Stimulated activated CD4-positive, alpha-beta T cell treated with anti-CD3 and anti-CD28 coated beads, TNF-alpha, amount 100 ng/mL, for 24 hours (primary cell): Measurements from ENCODE around the gene NXNL1.
"Not testable (repeated sequence)": the region's sequence is repeated elsewhere in the genome, so short reads cannot be mapped to it uniquely, and the experiment has no call there.

Source experiments
- DNase-seq, 3 experiments: peaks; one replicate each; pipeline ENCODE4 v3.0.0-alpha.2; 2020; ENCODE audit warnings: low read depth in 3 of 3

NXNL1 gene, protein sequence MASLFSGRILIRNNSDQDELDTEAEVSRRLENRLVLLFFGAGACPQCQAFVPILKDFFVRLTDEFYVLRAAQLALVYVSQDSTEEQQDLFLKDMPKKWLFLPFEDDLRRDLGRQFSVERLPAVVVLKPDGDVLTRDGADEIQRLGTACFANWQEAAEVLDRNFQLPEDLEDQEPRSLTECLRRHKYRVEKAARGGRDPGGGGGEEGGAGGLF

DNA sequence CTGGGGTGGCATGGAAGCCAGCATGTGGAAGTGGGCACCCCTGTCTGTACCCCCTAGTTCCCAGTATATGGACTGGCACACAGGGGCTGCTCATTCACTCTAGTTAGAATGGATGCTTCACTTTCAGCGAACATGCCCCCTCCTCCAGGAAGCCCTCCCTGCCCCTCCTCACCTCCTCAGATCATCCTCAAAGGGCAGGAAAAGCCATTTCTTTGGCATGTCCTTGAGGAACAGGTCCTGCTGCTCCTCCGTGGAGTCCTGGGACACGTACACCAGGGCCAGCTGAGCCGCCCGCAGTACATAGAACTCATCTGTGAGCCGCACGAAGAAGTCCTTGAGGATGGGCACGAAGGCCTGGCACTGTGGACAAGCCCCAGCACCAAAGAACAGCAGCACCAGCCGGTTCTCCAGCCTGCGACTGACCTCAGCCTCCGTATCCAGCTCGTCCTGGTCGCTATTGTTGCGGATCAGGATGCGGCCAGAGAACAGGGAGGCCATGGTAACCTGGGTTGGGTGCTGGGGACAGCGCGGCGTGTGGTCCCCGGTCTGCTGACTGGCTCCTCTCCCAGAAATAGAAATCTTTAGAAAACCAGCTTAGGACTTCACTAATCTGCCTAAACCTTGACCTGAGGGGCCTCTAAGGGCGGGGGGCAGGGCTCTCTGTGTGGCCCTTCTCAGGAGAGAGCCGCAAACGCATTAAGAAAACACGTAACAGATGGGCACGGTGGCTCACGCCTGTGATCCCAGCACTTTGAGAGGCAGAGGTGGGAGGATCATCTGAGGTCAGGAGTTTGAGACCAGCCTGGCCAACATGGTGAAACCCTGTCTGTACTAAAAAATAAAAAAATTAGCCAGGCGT is at the start of gene NXNL1:
TSS of gene NXNL1 (minus strand) at position 555 of the 859 bp plus-strand sequence. CDS start at position 498, 57 bp downstream.
- no peak for DNase-seq

DNA sequence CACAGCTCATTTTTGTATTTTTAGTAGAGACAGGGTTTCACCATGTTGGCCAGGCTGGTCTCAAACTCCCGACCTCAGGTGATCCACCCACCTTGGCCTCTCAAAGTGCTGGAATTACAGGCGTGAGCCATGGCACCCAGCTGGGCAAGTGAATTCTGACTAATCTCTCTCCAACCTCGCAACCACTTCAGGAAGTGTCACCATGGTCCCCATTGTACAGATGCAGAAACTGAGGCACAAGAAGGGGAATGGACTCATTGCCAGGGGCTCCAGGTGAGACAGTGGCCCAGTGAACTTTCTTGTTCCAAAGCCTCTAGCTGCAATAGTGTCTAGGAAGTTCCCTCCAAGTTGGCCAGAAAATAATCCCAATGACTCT is 47.8 kb upstream of the NXNL1 start:
- not testable (repeated sequence) for DNase-seq

DNA sequence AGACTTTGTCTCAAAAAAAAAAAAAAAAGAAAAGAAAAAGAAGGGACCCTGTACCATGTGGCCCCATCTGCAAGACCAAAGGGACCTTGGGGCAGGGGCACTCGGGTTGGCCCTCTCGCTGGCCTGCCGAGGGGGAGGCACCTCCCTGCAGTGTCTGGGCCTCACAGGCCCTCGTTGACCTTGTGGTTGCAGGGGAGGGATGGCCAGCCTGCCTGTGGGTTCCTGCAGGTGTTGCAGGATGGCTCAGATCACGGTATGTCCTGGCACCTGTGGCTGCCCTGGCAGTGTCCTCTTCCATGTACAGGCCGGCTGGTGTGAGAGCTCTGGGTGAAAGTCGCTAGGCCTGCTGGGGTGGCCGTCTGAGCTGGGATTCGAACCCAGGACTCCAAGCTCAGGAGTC is 46.0 kb upstream of the NXNL1 start:
- DNase-seq: no peak

DNA sequence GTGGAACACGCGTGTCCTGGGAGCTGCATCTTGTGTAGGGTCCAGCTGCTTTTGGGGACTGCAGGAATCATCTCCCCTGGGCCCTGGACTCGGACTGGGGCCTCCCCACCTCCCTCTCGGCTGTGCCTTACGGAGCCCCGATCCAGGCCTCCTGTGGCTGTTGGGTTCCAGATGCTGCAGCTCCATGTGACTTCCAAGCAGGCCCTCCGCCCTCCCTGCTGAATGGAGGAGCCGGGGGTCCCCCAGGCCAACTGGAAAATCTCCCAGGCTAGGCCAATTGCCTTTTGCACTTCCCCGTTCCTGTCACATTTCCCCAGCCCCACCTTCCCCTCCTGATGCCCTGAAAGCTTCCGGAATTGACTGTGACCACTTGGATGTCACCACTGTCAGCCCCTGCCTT is 44.5 kb upstream of the NXNL1 start:
- DNase-seq: no peak

DNA sequence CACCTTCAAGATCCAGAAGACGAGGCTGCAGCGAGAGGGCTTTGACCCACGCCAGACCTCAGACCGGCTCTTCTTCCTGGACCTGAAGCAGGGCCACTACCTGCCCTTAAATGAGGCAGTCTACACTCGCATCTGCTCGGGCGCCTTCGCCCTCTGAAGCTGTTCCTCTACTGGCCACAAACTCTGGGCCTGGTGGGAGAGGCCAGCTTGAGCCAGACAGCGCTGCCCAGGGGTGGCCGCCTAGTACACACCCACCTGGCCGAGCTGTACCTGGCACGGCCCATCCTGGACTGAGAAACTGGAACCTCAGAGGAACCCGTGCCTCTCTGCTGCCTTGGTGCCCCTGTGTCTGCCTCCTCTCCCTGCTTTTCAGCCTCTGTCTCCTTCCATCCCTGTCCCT is 43.7 kb upstream of the NXNL1 start:
- DNase-seq: no peak

DNA sequence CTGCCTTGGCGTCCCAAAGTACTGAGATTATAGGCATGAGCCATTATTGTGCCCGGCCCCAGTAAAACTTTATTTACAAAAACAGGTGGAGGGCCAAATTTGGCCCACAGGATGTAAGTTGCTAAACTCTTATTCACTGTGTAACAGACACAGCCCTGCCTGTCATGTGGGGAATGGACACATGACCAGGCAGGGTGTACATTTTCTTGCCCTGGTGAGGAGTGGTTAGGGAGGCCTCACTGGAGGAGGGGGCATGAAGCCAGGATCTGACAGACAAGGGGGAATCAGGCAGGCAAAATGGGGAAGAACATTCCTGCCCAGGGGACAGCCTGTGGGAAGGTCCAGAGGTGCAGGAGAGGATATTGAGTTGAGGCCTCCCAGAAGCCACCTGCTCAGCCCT is 43.3 kb upstream of the NXNL1 start:
- no peak for DNase-seq

DNA sequence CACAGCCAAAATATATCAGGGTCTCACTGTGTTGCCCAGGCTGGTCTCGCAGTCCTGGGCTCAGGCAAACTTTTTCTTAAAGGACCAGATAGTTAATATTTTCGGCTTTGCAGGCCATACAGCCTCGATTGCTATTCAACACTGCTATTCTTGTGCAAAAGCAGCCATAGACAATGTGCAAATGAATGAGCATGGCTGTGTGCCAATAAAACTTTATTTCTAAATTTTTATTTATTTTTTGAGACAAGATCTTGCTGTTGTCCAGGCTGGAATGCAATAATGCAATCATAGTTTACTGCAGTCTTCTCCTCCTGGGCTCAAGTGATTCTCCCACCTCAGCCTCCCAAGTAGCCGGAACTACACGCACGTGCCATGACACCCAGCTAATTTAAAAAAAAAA is 42.5 kb upstream of the NXNL1 start:
- no peak for DNase-seq

DNA sequence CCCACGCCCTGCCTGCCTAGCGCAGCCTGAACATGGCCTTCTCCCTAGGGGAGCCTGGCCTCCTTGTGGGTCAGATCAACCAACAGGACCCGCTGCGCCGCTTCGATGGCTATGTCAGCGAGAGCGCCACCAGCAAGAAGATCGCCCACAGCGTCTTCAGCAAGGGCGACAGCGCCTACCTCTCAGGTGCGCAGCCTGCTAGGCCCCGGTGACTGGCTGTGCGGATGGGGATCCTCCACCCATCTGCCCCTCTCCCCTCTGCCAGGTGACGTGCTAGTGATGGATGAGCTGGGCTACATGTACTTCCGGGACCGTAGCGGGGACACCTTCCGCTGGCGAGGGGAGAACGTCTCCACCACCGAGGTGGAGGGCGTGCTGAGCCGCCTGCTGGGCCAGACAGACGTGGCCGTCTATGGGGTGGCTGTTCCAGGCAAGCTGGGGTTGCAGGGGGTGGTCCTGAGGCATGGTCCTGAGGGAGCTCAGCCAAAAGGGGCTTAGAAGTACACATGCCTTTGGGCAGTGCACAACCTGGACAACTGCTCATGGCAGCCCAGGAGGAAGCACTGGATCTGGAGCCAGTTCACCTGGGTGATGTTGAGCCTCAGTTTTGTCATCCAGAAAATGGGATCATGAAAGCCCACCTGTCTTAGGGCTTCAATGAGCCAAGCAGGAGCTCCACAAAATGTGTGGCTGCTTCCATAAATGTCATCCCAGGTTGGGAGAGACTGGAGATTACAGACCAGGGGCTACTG is 39.9 kb upstream of the NXNL1 start:
- DNase-seq: no peak

DNA sequence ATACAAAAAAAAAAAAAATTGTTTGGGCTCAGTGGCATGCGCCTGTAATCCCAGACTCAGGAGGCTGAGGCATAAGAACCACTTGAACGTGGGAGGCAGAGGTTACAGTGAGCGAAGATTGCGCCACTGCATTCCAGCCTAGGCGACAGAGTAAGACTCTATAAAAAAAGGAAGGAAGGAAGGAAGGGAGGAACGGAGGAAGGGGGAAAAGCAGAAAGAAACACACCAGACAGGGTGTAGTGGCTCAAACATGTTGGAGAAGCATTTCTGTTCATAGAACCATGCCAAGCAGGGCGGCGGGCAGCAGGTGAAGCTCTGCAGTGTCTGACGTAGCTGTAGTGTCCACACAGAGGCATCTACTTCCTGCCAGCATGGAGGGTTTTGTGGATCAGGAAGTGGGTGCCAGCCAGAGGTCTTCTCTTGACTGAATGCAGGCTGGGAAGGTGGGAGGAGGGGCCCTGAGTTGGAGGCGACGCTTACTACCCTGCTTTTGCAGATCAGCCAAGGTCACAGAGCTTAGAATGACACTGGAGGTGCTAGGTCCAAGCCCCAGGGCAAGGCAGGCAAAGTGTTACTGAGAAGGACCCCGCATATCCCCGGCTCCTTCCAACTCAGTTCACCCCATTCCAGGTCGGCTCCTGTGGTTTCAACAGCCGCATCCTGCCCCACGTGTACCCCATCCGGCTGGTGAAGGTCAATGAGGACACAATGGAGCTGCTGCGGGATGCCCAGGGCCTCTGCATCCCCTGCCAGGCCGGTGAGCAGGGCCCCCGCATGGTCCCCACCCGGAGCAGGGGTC is 39.1 kb upstream of the NXNL1 start:
- DNase-seq: no peak

DNA sequence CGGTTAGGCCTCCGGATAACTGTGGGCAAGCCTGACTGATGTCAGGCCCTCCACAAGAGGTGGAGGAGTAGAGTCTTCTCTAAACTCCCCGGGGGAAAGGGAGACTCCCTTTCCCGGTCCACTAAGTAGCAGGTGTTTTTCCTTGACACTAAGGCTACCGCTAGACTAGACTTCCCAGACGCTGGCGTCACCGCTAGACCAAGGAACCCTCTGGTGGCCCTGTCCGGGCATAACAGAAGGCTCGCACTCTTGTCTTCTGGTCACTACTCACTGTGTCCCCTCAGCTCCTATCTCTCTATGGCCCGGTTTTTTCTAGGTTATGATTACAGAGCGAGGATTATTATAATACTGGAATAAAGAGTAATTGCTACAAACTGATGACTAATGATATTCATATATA is 38.3 kb upstream of the NXNL1 start:
- DNase-seq: not testable (repeated sequence)

DNA sequence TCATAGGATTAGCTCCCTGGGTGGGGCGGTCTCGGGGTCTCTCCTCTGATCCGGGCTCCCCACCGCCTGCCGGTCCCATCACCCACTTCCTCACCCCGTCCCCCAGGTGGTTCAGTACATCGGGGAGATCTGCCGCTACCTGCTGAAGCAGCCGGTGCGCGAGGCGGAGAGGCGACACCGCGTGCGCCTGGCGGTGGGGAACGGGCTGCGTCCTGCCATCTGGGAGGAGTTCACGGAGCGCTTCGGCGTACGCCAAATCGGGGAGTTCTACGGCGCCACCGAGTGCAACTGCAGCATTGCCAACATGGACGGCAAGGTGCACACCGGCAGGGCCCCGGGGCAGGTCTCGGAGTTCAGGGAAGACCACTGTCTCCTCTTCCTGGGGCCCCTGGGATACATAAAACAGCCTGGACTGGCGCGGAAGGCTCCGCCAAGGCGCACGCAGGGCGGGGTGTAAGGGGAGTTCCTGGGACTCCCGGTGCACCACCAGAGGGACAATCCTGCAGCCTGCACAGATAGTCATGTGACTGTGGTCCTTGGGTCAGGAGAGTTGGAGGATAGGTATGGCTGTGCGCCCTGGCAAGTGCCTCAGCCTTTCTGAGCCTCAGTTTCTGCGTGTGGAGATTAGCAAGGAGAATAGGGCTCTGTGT is 36.5 kb upstream of the NXNL1 start:
- DNase-seq: no peak

DNA sequence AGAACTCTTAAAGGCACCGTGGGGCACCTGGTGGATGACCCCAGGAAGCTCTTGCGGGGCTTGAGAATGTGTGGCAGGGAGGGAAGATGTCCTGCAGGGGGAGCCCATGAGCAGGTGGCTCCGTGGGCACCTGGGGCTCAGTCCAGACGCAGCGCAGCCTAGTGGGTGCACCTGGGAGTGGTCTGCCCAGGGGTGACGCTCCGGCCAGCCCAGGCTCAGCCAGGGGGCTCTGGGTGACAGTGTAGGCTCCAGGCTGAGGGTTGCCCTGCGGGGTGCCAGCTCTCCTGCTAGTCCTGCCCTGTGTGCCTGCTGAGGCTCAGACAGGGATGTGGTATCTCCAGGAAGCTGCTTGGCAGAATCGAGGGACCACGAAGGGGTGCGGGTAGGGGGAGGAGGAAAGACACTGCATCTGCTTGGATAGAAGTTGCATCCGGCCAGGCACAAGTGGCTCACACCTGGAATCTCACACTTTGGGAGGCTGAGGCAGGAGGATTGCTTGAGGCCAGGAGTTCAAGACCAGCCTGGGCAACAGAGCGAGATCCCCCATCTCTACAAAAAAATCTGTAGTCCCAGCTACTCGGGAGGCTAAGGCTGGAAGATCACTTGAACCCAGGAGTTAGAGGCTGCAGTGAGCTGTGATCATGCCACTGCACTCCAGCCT is 35.7 kb upstream of the NXNL1 start:
- DNase-seq: peak; percentile 63 to 83 (median 66)

DNA sequence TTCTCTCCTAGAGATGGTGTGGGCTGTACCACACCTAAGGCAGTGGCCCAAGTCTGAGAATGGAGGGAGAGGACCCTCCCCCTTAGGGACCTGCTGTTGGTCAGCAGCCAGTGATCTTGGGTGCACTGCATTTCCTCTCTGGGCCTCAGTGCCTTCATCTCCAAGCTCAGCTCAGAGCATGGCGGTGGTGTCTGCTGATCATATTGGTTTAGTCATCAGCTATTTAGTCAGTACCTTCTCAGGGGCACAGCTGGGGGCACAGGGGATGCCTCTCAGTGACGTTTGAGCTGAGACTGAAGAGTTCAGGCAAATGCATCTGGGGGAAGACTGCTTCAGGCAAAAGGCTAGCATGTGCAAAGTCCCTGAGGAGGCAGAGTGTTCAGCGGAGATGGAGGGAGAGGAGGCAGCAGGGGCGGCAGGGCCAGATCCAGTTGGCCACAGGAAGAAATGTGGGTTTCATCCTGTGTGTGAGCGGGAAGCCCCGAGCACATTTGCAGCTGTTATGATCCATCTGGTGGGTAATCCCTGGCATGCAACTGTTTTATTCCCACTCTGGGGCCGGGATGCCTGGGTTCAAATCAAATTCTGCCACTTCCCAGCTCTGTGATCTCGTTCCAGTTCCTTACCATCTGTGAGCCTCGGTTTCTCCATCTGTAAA is 35.0 kb upstream of the NXNL1 start:
- no peak for DNase-seq

DNA sequence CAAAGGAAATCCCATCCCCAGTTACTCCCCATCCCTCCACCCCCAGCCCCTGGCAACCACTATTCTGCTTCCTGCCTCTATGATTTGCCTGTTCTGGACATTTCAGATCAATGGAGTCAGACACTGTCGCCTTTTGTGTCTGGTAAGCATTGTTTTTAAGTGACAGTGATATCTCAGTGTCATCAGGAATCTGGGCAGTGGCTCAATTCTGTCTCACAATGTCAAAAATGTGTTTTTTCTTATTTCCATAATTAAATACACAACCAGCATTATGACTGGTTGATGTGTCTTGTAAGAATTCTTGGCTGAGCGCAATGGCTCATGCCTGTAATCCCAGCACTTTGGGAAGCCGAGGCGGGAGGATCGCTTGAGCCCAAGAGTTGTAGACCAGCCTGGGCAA is 30.6 kb upstream of the NXNL1 start:
- no peak for DNase-seq

DNA sequence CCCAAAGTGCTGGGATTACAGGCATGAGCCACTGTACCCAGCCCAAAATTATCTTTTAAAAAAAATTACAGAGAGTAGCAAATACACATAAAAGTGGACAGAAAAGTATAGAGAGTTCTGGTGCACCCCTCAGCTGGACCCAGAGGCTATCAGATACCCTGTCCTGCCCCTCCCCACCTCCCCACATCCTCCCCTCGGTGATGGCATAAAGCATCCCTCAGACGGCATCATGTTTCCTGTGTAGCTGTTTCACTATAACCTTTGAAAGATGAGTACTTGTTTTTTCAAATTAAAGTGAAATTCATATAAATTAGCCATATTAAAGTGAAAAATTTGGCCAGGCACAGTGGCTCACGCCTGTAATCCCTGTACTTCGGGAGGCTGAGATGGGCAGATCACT is 29.7 kb upstream of the NXNL1 start:
- no peak for DNase-seq

DNA sequence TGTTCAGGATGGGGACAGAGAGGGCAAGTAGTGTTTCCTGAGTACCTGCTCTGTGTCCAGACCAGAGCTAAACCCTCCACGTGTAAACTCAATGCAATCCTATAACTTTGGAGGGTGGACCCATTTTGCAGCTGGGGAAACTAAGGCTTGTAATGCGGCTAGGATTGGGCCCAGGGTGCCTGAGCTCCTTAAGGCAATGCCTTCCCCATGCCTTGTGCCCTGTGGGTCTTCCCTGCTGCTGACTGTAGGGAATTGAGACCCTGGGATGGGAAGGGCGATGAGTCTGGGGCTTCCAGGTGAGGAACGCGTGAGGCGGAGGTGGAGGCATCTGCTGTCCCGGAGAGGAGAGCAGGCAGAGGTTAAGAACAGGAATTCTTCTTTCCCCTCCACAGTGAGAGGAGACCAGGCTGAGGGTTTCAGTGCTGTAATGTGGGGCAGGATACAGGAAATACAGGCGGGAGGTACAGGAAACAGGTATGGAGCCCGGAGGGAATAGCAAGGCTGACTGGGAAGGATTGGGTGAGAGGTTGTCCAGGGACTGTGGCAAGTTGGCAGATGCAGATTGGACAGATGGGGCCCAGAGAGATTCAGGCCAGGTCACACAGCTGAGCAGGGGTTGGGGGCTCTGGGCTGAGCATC is 28.8 kb upstream of the NXNL1 start:
- DNase-seq: no peak

DNA sequence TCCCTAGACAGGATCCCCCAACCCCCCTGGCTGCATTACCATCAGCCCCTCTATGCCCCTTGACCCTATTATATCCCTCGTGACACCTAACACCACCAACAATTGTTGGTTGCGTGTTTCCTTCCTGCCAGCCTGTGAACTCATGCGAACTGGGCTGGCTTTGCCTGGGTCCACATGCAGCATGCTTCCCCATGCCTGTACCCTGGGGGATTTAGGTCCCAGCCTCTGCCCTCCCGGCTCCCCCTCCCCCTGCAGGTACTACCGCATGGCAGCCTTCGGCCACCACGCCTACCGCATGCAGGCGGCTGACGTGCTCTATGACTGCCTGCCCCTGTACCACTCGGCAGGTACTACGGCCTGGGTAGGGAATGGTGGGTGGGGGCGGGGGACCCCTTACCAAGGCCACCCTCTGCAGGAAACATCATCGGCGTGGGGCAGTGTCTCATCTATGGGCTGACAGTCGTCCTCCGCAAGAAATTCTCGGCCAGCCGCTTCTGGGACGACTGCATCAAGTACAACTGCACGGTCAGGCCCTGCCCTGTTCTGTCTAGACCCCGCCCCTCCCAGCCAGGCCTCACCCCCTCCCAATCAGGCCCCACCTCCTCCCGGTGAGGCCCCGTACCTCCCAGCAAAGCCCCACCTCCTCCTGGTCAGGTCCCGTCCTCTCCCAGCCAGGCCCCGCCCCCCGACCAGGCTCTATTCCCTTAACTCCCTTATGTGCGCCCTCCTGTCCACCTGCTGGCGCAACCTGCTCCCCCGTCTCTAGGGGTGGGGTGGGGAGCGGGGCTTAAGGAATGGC is 28.1 kb upstream of the NXNL1 start:
- DNase-seq: peak; percentile 40 to 84 (median 60)

DNA sequence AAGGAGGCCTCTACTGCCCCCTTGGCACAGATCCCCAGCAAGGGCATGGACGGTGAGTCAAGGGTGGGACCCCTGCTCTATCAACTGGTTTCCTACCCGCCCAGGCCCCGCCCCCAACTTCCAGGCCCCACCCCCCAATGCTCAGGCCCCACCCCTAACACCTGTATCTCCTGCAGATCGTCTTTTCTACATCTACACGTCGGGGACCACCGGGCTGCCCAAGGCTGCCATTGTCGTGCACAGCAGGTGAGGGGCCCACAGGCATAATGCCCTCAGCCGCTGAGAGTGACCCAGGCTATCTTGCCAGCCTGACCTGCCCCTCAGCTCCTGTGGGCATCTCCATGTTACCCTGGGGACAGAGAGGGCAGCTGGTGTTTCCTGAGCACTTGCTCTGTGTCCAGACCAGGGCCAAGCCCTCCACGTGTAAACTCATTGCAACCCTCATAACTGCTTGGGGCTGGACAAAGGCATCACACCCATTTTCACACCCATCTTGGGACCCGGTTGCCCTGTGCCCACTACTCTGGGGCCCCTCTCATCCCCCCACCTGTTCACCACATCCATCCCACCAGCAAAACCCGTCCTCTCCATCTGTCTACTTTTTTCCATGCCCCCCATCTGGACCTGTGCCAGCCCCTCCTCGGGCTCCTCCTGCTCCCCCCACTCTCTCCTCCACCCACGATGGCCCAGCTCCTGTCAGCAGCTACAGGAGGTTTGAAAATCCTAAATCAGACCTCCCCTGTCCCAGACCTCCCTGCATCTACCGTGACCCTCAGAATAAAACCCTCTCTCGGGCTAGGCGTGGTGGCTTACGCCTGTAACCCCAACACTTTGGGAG is 26.8 kb upstream of the NXNL1 start:
- DNase-seq: no peak
